DMS114 treated with DMSO at 0.1 percent for 48 hours (cell line): ENCODE measurements around the gene BTBD18.

Experiments used
- DNase-seq: peaks from one replicate; lab custom pipeline; 2025; ENCODE audit not compliant: unreplicated experiment; lab: John Stamatoyannopoulos, UW

Gene BTBD18

DNA sequence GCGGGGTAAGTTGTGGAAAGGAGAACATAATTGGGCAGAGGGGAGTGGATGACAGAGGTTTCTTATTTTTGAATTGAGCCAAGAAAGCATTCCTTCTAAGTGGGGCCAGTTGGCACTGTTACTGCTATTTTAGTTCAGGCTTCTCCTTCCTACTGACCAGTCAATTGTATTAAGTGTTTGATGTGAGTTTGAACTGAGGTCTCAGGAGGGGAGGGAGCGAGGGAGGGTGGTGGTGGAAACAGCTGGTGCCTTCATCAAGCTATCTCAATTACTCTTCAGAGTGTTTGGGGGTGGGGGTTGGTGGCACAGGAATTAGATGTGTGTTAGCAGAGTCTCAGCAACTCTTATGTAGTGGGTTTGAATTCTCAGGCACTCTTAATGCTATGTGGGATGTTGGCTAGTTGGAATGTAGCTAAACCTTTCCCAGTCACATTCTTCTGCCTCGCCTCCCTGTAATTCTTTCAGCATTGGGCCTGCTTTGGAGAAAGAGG is 24.5 kb upstream of the BTBD18 start:
- DNase-seq, result no peak

DNA sequence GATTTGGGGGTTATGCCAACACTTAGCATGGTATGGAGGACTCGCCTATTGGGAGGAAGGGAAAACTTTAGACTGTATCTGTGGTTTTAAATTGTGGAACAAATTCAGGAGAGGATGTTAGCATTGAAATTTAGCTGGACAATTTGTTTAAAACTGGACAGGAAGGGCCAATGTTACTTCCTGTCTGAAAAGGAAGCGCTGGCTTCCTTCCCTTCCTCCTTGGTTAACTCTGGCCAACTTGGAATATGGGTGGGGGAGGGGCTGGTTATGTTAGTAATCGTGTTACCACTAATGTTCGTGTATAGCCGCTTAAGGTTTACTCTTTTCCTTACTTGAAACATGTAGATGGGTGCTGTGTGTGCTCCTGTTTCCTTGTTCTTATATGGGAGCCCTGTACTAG is 23.9 kb upstream of the BTBD18 start:
- no peak for DNase-seq

DNA sequence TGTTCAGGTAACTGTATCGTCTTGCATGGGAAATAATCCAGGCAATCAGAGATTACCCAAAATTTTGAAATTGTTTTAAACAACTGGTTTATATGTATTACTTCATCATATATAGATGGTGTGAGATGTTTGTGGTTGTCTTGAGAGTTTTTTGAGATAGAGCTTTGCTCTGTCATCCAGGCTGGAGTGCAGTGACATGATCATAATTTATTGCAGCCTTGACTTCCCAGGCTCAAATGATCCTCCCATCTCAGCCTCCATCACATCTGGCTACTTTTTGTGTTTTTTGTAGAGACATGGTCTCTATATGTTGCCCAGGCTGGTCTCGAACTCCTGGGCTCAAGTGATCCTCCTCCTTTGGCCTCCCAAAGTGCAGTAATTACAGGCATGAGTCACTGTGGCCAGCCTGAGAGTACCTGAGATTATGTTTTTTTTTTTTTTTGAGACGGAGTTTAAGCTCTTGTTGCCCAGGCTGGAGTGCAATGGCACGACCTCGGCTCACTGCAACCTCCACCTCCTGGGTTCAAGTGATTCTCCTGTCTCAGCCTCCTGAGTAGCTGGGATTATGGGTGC is 21.5 kb upstream of the BTBD18 start:
- no peak for DNase-seq

DNA sequence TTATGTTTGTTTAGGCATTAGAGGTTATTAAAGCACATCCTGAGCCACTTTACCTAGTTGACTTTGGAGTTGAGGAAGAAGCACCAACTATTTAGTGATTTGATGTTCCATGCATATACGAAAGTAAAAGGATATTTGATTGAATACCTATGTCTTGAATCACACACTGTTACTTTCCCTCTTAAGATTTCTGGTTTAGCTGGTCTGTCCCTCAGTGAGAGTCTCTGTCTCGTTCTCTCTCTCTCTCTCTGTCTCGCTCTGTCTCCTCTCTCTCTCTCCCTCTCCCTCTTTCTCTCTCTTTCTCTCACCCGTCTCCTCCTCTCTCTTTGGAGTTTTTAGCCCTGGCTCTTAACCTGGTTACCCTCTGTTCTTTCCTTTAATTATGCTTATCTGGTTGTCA is 20.9 kb upstream of the BTBD18 start:
- no peak for DNase-seq

DNA sequence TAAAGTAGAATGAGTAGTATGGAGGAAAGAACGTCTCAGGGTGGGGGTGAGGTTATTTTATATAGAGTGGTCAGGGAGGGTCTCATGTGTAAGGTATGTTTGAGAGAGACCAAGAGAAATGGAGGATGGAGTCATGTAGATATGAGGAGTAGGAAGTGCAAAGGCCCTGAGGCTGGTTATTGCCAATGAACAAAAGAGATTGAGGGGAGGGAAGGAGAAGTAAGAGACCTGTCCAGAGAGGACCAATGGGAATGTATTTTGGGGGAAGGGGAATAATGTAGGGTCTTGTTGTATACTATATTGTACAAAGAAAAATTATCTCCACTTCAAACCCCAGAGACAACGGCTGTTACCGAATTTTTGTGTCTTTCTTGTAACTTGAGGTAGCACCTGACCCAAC is 19.7 kb upstream of the BTBD18 start:
- no peak for DNase-seq

DNA sequence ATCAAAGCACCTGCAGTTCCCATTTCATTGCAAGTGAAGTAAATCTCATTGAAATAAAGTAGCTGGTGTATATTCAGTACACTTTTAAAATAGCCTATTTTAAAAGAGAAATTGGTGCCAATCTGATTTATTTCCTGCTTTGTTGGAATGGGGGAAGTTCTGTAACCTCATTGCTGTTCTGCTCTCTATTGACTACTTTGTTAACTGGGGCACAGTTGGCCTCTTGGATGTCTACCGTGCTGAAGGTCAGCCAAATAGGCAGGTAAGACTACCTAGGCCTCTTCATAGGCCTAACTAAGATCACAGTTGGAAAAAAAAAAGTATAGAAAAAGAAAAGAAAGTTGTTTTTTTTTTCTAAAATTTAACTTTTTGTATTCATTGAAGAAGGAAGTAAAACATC is 19.2 kb upstream of the BTBD18 start:
- DNase-seq, result no peak

DNA sequence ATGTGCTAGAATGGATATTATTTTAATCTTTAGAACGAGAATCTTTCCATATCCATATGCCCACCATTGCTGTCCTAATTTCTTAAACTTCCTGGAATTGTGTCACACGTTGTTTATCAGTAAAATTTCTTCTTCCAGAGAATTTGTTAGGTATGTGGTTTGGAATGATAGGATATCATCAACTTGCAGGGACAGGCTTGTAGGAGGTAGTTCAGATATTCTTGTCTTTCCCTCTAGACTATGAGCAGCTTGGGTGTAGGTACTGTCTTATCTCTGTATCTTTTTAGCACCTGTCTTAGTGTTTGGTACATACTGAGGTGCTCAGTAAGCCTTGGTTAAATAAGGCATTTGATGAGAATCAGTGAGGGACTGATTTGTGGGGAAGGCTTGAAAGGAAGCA is 13.4 kb upstream of the BTBD18 start:
- DNase-seq, result no peak

DNA sequence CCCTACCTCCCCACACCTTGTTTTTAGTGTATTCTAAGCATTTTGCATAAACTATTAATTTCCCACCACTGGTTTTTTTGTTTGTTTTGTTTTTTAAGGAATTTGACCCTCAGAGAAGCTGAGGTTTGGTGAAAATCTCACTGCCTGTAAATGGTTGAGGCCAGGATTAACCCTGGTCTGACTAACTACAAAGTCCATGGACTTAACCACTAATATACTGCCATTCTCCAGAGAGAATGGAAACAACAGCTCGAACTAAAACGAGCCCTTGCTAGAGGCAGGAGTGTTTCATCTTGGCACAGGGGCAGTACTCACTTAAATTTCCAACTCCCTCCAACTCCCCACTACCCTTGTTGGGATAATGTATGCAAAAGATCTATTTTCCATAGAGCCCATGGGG is 12.9 kb upstream of the BTBD18 start:
- no peak for DNase-seq

DNA sequence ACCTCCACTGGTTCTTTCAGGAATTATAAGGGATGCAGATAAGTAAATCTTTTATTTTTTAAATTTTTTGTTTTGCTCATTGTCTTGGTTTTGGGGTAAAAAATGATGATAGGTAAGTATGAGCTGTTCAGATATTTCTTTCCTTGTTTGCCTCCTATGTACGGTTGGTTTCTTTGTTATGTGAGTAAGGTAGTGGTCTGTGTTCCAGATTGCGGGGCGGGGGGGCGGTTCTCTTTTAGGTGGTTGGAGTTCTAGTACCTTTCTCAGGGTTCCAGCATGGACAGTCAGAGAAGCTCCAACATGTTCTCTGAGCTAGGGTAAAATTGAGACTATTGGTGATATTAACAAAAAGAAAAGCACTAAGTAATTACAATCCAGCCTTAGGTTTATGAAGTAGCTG is 12.4 kb upstream of the BTBD18 start:
- no peak for DNase-seq

DNA sequence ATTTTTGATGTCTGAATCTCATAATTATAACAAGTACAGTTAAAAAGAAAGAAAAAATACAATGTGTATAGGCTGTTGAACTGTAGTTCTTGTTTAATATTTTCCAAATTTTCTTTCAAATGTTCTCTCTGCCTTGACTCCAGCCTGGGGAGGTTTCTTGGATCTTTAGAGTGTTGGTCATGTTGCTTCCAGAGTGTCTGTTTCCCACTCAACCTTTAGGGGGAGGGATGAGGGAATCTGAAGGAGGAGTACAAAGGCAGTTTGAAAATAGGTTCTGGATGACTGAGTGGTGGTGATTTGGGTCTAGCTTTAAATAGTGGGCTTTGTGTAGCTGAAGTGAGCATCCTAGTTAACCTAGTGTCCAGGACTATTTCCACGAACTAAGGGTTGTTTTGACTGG is 11.9 kb upstream of the BTBD18 start:
- DNase-seq, result no peak

DNA sequence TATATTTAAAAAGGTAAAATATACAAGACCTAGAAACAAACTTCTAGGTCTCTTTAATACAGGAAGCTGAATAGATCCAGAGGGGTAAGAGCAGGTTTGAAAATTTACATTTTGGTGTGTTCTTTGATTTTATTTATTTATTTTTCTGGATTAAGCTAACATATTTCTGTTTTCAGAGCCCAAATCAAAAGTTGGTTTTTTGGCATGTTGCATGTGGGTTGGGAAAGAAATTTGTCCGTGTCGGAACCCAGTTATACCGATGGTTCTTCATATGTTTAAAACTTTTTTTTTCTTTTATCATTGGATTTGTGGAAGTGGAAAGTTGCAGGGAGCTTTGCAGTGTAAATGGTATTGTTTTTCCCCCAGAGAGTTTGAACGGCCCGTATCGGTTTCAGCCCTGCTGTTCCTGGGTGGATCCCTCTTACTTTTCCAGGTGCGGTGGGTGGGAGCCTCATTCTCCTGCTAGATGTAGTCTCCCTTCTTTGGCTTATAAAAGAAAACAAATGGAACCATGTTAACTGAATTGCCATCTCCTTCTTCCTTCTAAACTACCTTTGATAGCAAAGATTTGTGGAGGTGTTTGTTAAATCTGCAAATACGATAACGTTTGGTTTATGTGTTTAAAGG is 10.7 kb upstream of the BTBD18 start:
- no peak for DNase-seq

DNA sequence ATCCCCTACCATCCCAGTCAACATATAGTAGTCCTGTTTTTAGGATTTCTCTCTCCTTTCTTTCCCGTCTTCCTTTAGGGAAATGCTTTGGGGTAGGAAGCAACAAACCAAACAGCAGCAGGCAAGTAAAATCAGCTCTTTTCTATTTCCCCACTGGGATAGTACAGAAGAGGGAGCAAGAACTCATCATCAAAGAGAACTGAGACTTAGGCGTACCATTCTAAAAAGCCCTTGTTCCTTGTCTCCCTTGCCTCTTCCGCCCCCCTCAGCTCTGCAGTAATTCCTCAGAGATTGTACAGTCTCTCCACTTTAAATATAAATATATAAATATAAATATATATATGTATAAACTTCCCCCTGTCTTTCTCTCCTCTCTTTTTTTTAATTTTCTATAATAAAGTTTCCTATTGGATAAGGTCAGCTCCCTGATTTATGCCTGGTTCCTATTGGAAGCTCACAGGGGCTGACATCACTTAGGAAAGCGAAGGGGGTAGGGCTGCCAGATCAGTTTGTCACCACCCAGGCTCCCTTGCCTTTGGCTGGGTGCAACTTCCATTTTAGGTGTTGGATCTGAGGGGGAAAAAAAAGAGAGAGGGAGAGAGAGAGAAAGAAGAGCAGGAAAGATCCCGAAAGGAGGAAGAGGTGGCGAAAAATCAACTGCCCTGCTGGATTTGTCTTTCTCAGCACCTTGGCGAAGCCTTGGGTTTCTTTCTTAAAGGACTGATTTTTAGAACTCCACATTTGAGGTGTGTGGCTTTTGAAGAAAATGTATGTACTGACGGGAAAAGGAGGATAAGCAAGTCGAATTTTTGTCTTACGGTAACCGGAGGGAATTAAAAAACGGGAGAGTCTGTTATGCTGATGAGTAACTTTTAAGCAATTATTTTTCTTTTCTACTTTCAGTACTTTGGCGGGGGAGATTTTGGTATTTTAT is 9.9 kb upstream of the BTBD18 start, which contains the start of gene CTNND1:
CTNND1 (plus strand) TSS at position 502 of the 934 bp plus-strand sequence. CDS start 29,677 bp downstream, outside the sequence.
- peak; percentile 42 for DNase-seq

DNA sequence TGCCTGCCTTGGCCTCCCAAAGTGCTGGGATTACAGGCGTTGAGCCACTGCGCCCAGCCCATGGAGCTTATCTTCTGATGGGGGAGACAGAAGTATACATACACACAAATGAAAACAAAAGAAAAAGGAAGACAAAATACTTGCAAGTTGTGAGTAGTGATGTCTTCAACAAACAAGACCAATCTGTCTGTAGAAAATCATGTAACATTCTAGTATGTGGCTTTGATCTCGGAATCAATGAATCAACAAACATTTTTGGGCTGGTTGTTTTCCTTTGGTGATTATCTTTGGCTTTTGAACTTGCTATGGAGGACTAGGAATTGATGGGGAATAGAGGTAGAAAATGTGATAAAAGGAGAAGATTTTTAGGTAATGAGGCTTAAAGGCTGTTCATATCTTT is 6.6 kb upstream of the BTBD18 start:
- DNase-seq, result no peak

DNA sequence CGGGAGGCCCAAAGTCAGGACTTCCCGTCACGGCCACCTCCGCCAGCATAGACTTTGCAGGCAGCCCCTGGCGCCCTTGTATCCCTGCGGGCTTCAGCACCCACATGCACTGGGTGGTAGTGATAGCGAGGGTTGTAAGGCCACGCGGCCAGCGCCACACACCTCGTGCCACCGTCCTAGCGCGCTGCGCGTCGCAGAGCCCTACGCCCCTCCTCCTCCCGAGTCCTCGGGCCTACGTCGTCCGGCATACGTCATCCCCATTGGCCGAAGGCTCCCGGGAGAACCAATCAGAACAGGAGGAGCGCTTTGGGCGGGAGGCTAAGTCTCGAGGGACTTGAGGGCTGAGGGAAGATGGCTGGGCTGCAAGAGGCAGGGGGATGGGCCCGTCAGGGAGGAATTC is 1.3 kb upstream of the BTBD18 start:
- no peak for DNase-seq

DNA sequence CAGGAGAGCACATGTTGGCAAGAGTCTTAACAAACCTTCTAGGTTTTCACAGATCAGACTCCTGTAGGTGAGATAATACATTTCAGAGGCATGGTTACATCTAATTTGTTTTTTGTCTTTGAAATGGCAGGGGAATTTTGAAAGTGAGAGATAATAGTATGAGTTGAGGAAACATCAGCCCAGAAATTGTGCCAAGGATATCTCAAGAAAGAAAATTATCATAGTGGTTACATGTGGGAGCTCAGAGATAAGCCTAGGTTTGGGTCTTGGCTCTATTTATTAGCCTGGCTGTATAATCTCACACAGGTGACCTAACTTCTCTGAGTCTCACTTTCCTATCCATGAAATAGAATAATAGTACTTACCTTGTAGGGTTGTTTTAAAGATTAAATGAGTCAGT is 443 bp downstream of the BTBD18 start:
- DNase-seq, result no peak

DNA sequence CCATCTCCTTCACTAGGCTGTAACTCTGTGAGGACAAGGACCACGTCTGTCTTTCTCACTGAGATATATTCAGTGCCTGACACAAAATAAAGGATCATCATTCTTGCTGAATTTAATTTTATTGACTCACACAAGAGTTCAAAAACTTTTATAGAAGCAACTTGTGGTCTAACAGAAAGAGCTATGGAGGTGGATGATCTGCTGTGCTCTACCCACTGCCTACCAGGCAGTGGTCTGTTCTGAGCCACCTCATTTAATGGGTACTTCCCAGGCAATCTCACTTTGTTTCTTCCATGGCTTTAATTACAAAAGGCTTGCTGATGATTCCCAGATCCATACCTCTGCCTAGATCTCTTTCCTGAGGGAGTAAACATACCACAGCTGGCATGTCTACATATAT is 4.7 kb downstream of the BTBD18 start:
- no peak for DNase-seq

DNA sequence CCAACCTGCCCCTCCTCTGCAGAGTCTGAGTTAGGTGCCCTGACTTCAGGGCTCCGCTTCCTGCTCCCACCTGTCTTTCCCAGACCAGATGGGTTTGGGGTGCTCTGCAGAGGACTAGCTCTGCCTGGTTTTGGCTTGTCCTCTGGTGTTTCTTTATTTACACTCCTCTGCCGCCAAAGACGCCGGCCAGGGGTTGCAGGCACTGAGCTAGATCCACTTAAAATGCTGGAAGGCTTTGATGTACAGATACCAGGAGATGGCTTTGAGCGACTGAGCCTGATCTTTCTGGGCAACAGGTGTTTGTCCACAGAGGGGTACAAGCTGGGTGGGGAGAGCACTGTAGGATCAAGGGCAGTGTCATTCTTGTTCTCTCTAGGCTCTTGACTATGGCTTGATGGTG is 6.4 kb downstream of the BTBD18 start:
- no peak for DNase-seq

DNA sequence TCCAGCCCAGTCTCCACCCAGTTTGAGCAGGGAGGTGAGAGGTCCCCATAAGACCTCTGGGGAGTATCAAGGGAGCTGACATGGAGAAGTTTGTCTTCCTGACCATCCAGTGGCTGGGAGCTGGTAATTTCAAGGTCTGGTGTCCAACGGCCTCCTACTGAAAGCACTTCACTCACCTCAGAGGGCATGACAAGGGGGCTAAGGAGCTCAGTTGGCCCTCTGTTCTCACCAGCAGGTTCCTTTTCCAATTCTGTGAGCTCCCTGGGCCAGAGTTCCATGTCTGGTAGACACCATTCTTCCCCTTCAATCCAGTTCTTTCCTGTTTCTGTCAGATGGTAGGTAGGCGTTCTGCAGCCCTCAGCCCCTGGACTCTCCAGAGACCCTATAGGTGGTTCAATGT is 7.3 kb downstream of the BTBD18 start:
- DNase-seq, result no peak

DNA sequence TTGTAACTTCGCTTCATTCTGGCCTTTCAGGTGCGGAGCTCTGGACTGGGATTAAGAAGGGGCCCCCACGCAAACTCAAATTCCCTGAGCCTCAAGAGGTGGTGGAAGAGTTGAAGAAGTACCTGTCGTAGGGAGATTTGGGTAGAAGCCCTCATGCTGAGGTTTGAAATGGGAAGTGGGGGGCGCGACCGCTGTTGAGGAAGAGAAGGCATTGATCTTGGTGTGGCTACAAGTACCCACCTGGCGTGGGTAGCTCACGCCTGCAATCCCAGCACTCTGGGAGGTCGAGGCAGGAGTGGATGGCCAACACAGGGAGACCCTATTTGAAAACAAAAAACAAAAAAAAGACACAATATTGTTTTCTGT is 9.5 kb downstream of the BTBD18 start:
- no peak for DNase-seq

DNA sequence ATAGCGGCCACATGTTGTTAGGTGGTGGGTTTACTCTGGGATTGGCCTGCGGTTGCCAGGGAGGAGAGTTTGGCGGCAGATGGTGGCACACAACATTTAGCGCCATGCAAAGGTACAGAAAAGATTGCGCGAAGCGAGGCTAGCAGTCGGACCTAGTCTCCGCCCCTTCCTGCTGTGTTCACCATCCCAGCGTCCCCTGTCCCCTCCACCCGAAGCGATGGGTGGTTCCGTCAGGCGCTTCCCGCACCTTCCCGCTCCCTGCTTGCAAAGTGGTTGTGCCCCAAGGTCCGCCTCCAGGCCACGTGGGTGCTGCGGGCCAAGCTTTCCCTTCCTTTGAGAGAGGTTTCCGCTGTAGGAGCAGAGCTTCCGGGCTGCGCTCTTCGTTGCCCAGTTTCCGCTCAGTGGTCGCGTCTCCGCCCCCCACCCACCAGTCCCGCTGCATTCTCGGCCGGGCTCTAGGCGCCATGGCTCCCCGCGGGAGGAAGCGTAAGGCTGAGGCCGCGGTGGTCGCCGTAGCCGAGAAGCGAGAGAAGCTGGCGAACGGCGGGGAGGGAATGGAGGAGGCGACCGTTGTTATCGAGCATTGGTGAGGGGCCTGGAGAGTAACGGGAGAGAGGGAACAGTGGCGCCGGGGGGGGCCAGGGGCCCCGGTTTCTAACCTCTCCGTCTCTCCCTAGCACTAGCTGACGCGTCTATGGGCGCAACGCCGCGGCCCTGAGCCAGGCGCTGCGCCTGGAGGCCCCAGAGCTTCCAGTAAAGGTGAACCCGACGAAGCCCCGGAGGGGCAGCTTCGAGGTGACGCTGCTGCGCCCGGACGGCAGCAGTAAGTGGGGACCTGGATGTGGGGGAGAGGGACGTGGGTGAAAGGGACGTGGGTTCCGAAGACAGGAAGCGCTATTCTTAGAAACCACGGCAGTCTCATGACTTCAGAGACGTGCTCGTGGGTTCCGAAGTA is 10.2 kb downstream of the BTBD18 start, which contains the start of gene SELENOH:
SELENOH (plus strand) TSS at position 360 of the 955 bp plus-strand sequence; CDS start at position 465, 105 bp downstream.
- DNase-seq, result peak; percentile 82
